HG02642 (cell line): ENCODE data around the gene ARAP2.
A peak's percentile ranks its signal among the peaks of the same experiment; 100 is the strongest.

Source experiments
- ATAC-seq: cut with Tn5 transposase; IDR thresholded peaks from one replicate; pipeline ENCODE4 v1.9.1; 2021; ENCODE audit warnings: mild to moderate bottlenecking; ENCODE audit not compliant: unreplicated experiment, poor library complexity

ARAP2 gene

GRCh38 chr4:36260731-36261130 is 16.4 kb upstream of the ARAP2 start:
- no peak for ATAC-seq

- ATAC-seq = peak; percentile 69
These were observed 12.1 kb upstream of the ARAP2 start for GRCh38 chr4:36256398-36256891.

GRCh38 chr4:36255577-36255976 is 11.3 kb upstream of the ARAP2 start:
- ATAC-seq = peak; percentile 83

- no peak for ATAC-seq
These were observed 10.1 kb upstream of the ARAP2 start for GRCh38 chr4:36254371-36254770.

- no peak for ATAC-seq
These were observed 7.7 kb upstream of the ARAP2 start for GRCh38 chr4:36251983-36252382.

- ATAC-seq = no peak
These were observed 5.3 kb upstream of the ARAP2 start for GRCh38 chr4:36249610-36250009.

- peak; percentile 46 for ATAC-seq
These were observed 708 bp downstream of the ARAP2 start for GRCh38 chr4:36243355-36244256.

- ATAC-seq = no peak
These were observed 1.5 kb downstream of the ARAP2 start for GRCh38 chr4:36242629-36243354.

- peak; percentile 34 for ATAC-seq
These were observed 2.5 kb downstream of the ARAP2 start for GRCh38 chr4:36241771-36242170.

- no peak for ATAC-seq
These were observed 6.7 kb downstream of the ARAP2 start for GRCh38 chr4:36237366-36238313.

- ATAC-seq = no peak
These were observed 8.2 kb downstream of the ARAP2 start for GRCh38 chr4:36236159-36236558.

GRCh38 chr4:36235306-36235705 is 9.0 kb downstream of the ARAP2 start:
- no peak for ATAC-seq

GRCh38 chr4:36233567-36234266 is 10.6 kb downstream of the ARAP2 start:
- ATAC-seq = no peak

GRCh38 chr4:36230534-36230933 is 13.8 kb downstream of the ARAP2 start:
- no peak for ATAC-seq

GRCh38 chr4:36227913-36228312 is 16.4 kb downstream of the ARAP2 start:
- ATAC-seq = no peak

GRCh38 chr4:36226430-36227227 is 17.7 kb downstream of the ARAP2 start:
- ATAC-seq = no peak

- no peak for ATAC-seq
These were observed 19.1 kb downstream of the ARAP2 start for GRCh38 chr4:36224972-36225903.

- no peak for ATAC-seq
These were observed 21.6 kb downstream of the ARAP2 start for GRCh38 chr4:36222702-36223101.
